GM19351 (cell line): ENCODE results near the gene PDCL3.

Experiments
- ATAC-seq: cut with Tn5 transposase; IDR thresholded peaks from one replicate; pipeline ENCODE4 v1.9.1; 2021; ENCODE audit warnings: mild to moderate bottlenecking, moderate library complexity; ENCODE audit not compliant: unreplicated experiment

PDCL3 gene

GRCh38 chr2:100560216-100560830, 2.5 kb upstream of the PDCL3 start:
- ATAC-seq, result no peak

- ATAC-seq, result no peak
These were observed 1.6 kb upstream of the PDCL3 start for GRCh38 chr2:100561191-100561590.

GRCh38 chr2:100563407-100564247, 834 bp downstream of the PDCL3 start:
- ATAC-seq, result peak; percentile 7

GRCh38 chr2:100568989-100569388, 6.2 kb downstream of the PDCL3 start:
- ATAC-seq, result no peak

GRCh38 chr2:100571668-100572067, 8.9 kb downstream of the PDCL3 start:
- ATAC-seq, result no peak

GRCh38 chr2:100577777-100578176, 15.0 kb downstream of the PDCL3 start:
- ATAC-seq, result no peak

GRCh38 chr2:100580367-100581276, 17.8 kb downstream of the PDCL3 start:
- peak; percentile 80 for ATAC-seq

GRCh38 chr2:100581277-100581612, 18.5 kb downstream of the PDCL3 start:
- ATAC-seq, result no peak

GRCh38 chr2:100584816-100585215, 22.0 kb downstream of the PDCL3 start:
- ATAC-seq, result no peak

GRCh38 chr2:100588071-100588786, 25.4 kb downstream of the PDCL3 start:
- peak; percentile 94 for ATAC-seq

- ATAC-seq, result no peak
These were observed 26.7 kb downstream of the PDCL3 start for GRCh38 chr2:100589527-100589926.

- ATAC-seq, result no peak
These were observed 29.4 kb downstream of the PDCL3 start for GRCh38 chr2:100592226-100592625.

GRCh38 chr2:100596465-100596864, 33.7 kb downstream of the PDCL3 start:
- no peak for ATAC-seq

GRCh38 chr2:100599566-100599965, 36.8 kb downstream of the PDCL3 start:
- ATAC-seq, result no peak

GRCh38 chr2:100601661-100602060, 38.9 kb downstream of the PDCL3 start:
- ATAC-seq, result no peak

GRCh38 chr2:100603414-100603813, 40.6 kb downstream of the PDCL3 start:
- ATAC-seq, result no peak

- no peak for ATAC-seq
These were observed 41.3 kb downstream of the PDCL3 start for GRCh38 chr2:100603948-100604633.

- ATAC-seq, result no peak
These were observed 43.5 kb downstream of the PDCL3 start for GRCh38 chr2:100606332-100606725.

GRCh38 chr2:100606726-100607343, 44.0 kb downstream of the PDCL3 start:
- no peak for ATAC-seq

- ATAC-seq, result no peak
These were observed 47.6 kb downstream of the PDCL3 start for GRCh38 chr2:100610381-100610831.
